Measurements from ENCODE around the gene SLC7A7. TPM values are rescaled to one million over a fixed set of nuclear protein-coding genes. Genes with fewer than 3 reads are reported as not detected.

Gene SLC7A7
- total and polyA plus RNA-seq, 9 of the 15 experiments (the other 6 are each of a cell fraction or from before 2014, with no cell fraction given): 0.07 to 0.68 (median 0.41) TPM

DNA sequence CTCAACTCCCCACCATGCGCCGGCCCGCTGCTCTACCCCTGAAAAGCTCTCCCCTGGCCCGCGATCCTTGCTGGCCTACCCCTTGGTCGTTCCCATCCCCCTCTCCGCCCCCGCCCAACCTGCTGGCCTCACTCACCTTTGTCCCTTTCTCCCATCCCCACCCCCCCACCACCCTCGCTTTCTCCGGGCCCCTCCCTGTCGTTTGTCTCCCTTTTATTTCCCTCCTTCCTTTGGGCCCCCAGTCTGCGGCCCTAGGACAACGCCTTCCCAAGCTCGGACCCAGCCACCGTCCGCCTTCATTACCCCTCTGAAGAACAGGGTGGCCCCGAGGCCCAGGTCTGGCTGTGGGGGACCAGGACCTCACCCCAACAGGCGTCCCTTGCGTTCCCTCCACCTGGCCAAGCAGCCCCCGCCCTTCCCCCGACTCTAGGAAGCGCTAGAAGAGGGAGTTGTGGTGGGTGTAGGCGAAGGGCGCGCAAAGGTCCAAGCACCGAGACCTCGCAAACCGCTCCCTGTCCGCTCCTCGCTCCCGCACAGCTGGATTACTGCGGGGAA is 6.9 kb upstream of the SLC7A7 start:
- H4K20me1 ChIP-seq (replicated peaks; ENCODE audit: control insufficient read depth, insufficient read depth, low read length): no peaks in the 10 kb centered on the region
- TF ChIP-seq C11orf30 (IDR thresholded peaks at IDR 0.05; ENCODE audit: low read depth) (no peak), PCBP1 (IDR thresholded peaks at IDR 0.05; ENCODE audit: low read depth, low read length, poor library complexity, severe bottlenecking) (peak; percentile 23), NFE2L1 (tag; IDR thresholded peaks at IDR 0.05; ENCODE audit: borderline replicate concordance, low read depth) (no peak), RBFOX2 (IDR thresholded peaks at IDR 0.05; ENCODE audit: low read depth, low read length) (peak; percentile 65), ZBTB33 (CRISPR knock-in tag; IDR thresholded peaks at IDR 0.05) (peak; percentile 82), PRDM10 (IDR thresholded peaks at IDR 0.05; ENCODE audit: partially characterized antibody) (no peak), DMBX1 (CRISPR knock-in tag; IDR thresholded peaks at IDR 0.05; ENCODE audit: borderline replicate concordance) (no peak), ZNF76 (CRISPR knock-in tag; IDR thresholded peaks at IDR 0.05; ENCODE audit: borderline replicate concordance) (no peak), POLR2G (IDR thresholded peaks at IDR 0.05; ENCODE audit: low read depth, low read length) (0 out of 2 replicates have a peak, but pooled peaks have one; percentile 40)
- TF ChIP-seq, protein P1, sequence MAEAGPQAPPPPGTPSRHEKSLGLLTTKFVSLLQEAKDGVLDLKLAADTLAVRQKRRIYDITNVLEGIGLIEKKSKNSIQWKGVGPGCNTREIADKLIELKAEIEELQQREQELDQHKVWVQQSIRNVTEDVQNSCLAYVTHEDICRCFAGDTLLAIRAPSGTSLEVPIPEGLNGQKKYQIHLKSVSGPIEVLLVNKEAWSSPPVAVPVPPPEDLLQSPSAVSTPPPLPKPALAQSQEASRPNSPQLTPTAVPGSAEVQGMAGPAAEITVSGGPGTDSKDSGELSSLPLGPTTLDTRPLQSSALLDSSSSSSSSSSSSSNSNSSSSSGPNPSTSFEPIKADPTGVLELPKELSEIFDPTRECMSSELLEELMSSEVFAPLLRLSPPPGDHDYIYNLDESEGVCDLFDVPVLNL (CRISPR knock-in tag; IDR thresholded peaks at IDR 0.05; ENCODE audit: low read depth): no peak
- FAIRE-seq: no peak
- no peaks in the 10 kb centered on the region for H3K27me3 ChIP-seq (ENCODE audit: control insufficient read depth in 2 of 2, insufficient read depth in 2 of 2, low read length in 2 of 2)
- 0 out of 4 replicates have a peak overlapping the region, but pooled peaks of 1 of the 2 experiments have one; percentile 31 for H3K9ac ChIP-seq (ENCODE audit: insufficient read depth in 1 of 2, low read depth in 2 of 2, low read length in 2 of 2)
- H3K36me3 ChIP-seq (ENCODE audit: control insufficient read depth, insufficient read depth, low read length): no peaks in the 10 kb centered on the region
- H3K9me1 ChIP-seq (ENCODE audit: control insufficient read depth, insufficient read depth, low read length): no peaks in the 10 kb centered on the region
- no peak for ATAC-seq
- DNase-seq (ENCODE audit: extremely low read depth in 1 of 4, low spot score in 3 of 4): peak in 1 of 4 experiments; percentile 26
- H3K4me3 ChIP-seq: no peak overlapping the region
- in situ Hi-C loops (cut with MboI) (no loop called here), intact Hi-C loops (cut with micrococcal nuclease) (loop anchor here (1.0 to 5.0 kb wide), 3 partner anchors 31 to 77 kb away; partner anchors contain the start of gene LRP10)
- WGBS (ENCODE audit: insufficient coverage, low coverage, missing lambda C conversion rate): 91% methylated on average over 17 of the region's 32 CpGs
- BruUV-seq (replicated peaks): no TSS peak
- no peaks in the 10 kb centered on the region for H3K9me3 ChIP-seq (replicated peaks; ENCODE audit: control insufficient read depth, insufficient read depth, low read depth, low read length)
- H2AFZ ChIP-seq (ENCODE audit: low read depth, low read length): peak overlapping the region; percentile 71
- H3K4me2 ChIP-seq (ENCODE audit: insufficient read depth, low read length): no peak overlapping the region
- POLR2A ChIA-PET: interaction anchor here (0.6 to 2.6 kb wide), 6 partner anchors 9 to 90 kb away, joined by 3 to 6 read pairs (median 4); no protein-coding TSS in a partner anchor
- CTCF ChIA-PET (ENCODE audit: low intra/inter-chr PET ratio): interaction anchor here (0.6 to 4.2 kb wide), 5 partner anchors 29 to 248 kb away, joined by 3 to 44 read pairs (median 5); no protein-coding TSS in a partner anchor
- no peak overlapping the region for H3K27ac ChIP-seq (ENCODE audit: extremely low read depth, low read depth, low read length)
- peaks cover 18 to 30% of the 10 kb centered on the region in 2 experiments; a peak in 4 of 5 replicates for H3K4me1 ChIP-seq (replicated peaks in 1 of 2; ENCODE audit: control insufficient read depth in 2 of 2, insufficient read depth in 2 of 2, low read length in 2 of 2)
- no peaks in the 10 kb centered on the region for H3K79me2 ChIP-seq (ENCODE audit: control insufficient read depth, insufficient read depth, low read length)
